Measurements from ENCODE around the gene CHM. TPM values are rescaled to one million over a fixed set of nuclear protein-coding genes. Genes with fewer than 3 reads are reported as not detected.
A peak's percentile ranks its signal among the peaks of the same experiment; 100 is the strongest.

Gene CHM
- total RNA-seq, 1 donor from 2014 or later: 13.1 TPM

DNA sequence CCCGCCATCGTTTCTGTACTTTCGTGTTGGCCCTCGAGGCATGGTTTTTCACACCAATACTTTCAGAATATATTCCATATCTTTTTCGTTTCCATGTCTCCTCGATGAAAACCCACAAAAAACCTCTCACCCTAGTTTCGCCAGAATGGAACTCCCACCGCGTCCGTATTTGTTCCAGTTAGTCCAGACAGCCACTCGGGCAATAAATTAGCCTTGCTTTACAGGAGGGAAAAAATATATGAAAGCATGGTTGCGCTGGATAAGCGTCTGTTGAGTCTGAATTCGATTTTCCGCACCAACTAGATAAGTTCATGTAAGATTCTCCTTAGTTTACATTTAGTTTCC is 550 bp upstream of the CHM start:
- intact Hi-C loops (cut with micrococcal nuclease): no loop called here

DNA sequence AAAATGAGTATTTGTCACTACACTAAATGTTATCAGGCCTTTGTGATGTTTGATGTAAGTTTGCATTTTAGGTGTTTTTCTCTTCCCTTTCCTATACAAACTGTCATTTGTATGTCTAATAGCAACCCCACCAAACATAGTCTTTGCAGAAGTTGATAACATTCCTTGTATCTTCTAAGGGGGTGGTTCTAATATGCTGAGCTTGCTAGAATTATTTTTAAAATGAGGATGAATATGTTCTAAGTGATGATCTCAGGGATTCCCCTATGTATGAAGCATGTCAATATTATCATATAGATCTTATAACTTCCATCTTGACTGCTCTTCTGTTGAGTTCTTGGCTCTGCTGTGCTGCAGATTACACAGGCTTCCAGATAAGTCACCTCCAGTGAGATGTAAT is 3.1 kb downstream of the CHM start:
- TF ChIP-seq, protein P1, sequence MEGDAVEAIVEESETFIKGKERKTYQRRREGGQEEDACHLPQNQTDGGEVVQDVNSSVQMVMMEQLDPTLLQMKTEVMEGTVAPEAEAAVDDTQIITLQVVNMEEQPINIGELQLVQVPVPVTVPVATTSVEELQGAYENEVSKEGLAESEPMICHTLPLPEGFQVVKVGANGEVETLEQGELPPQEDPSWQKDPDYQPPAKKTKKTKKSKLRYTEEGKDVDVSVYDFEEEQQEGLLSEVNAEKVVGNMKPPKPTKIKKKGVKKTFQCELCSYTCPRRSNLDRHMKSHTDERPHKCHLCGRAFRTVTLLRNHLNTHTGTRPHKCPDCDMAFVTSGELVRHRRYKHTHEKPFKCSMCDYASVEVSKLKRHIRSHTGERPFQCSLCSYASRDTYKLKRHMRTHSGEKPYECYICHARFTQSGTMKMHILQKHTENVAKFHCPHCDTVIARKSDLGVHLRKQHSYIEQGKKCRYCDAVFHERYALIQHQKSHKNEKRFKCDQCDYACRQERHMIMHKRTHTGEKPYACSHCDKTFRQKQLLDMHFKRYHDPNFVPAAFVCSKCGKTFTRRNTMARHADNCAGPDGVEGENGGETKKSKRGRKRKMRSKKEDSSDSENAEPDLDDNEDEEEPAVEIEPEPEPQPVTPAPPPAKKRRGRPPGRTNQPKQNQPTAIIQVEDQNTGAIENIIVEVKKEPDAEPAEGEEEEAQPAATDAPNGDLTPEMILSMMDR (IDR thresholded peaks at IDR 0.05; ENCODE audit: borderline replicate concordance): no peak
- Histone ChIP-seq H3K9me3 (replicated peaks) (no peaks in the 10 kb centered on the region), H3K27ac (replicated peaks) (no peak overlapping the region), H3K36me3 (no peaks in the 10 kb centered on the region), H3K4me1 (peaks cover 30% of the 10 kb centered on the region), H3K4me3 (no peak overlapping the region), H3K27me3 (ENCODE audit: low read depth) (no peaks in the 10 kb centered on the region)
- intact Hi-C loops (cut with micrococcal nuclease): no loop called here
- no peak for DNase-seq

More for the DNA sequence above, 550 bp upstream of the CHM start:
- peaks cover 15% of the 10 kb centered on the region for H3K4me1 ChIP-seq
- peak overlapping the region; percentile 82 for H3K27ac ChIP-seq (replicated peaks)
- no peaks in the 10 kb centered on the region for H3K36me3 ChIP-seq
- TF ChIP-seq, protein P1 (IDR thresholded peaks at IDR 0.05; ENCODE audit: borderline replicate concordance): no peak
- no peaks in the 10 kb centered on the region for H3K9me3 ChIP-seq (replicated peaks)
- peak overlapping the region; percentile 77 for H3K4me3 ChIP-seq
- no peak for DNase-seq
- no peaks in the 10 kb centered on the region for H3K27me3 ChIP-seq (ENCODE audit: low read depth)

DNA sequence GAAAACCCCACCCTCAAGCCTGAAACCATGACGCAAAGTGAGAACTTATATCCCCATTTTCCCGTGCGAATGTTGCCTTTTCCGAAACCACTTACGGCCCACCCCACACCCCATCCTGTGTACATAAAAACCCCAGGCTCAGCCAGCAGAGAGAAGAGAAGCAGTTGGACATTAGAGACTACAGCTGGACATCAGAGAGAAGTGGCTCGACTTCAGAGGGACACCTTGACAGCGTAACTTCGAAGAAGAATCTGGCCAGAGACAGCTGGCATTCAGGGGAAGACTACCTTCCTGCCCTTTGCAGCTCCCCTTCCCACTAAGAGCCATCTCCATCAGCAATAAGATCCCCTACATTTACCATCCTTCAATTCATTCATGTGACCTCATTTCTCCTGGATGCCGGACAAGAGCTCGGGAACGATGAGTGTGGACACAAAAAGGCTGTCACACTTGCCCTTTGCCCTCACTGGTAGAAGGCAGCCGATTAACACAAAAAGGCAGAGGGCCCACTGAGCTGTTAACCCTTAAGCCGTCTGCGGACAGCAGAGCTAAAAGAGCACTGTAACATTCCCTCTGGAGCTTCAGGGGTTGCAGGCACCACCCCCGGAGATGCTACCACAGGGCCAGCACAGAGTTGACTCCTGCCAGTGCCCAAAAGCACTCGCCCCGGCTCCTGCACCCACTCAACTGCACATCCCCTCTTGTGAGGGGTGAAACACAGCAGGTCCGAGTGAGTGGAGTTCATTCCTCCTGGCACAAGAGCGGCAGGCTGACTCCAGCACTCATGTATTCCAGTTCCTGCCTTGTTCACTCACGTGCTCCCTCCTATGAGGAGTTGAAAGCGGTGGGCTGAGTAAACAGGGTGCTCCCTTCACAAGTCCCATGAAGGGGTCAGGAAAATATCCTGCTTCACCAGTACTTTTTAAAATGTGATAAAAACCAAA is 7.5 kb downstream of the CHM start:
- TF ChIP-seq, protein P1 (IDR thresholded peaks at IDR 0.05; ENCODE audit: borderline replicate concordance): no peak
- H3K27ac ChIP-seq (replicated peaks): no peak overlapping the region
- intact Hi-C loops (cut with micrococcal nuclease): no loop called here
- no peaks in the 10 kb centered on the region for H3K9me3 ChIP-seq (replicated peaks)
- no peak overlapping the region for H3K4me3 ChIP-seq
- H3K27me3 ChIP-seq (ENCODE audit: low read depth): no peaks in the 10 kb centered on the region
- H3K4me1 ChIP-seq: peaks cover 15% of the 10 kb centered on the region
- DNase-seq: no peak
- no peaks in the 10 kb centered on the region for H3K36me3 ChIP-seq

DNA sequence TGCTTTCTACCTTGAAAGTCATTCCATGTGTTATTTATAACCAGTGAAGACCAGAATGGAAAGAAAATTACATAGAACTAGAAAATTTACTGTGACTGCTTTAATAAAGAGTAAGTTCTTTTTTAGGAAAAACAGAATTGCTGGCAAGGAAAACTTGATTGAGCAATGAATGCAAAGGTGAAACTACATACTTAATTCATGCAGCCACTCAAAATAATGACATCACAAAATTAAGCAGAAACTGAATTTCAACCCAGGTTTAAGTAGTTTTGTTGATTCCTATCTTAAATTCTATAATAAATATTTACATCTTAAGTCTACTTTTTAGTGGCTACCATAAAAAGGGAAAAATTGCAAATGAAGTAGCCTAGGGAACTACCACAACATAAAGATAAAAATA is 14.0 kb downstream of the CHM start:
- no peak for DNase-seq
- intact Hi-C loops (cut with micrococcal nuclease): no loop called here
- Histone ChIP-seq H3K4me3 (no peak overlapping the region), H3K27ac (replicated peaks) (no peak overlapping the region), H3K27me3 (ENCODE audit: low read depth) (no peaks in the 10 kb centered on the region), H3K36me3 (no peaks in the 10 kb centered on the region), H3K9me3 (replicated peaks) (no peaks in the 10 kb centered on the region), H3K4me1 (peaks cover 7% of the 10 kb centered on the region)
- TF ChIP-seq, protein P1 (IDR thresholded peaks at IDR 0.05; ENCODE audit: borderline replicate concordance): no peak

DNA sequence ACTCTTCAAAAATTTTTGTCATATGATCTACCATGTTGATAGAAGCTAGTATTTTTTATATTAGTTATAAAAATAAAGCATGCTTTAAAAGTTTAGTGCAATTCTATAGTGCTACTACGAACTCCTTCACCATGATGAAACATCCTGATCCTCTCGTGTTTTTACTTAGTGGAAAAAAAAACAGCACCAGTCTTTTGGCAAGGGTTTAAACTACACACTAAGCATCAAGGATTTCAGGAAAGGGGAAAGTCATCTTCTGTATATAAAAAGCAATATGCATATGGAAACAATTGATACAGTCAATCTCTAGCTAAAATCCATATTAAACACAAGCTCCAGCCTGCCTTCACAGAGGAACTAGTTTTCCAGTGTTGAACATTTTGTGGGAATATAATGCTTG is 18.7 kb downstream of the CHM start:
- H3K27me3 ChIP-seq (ENCODE audit: low read depth): no peaks in the 10 kb centered on the region
- intact Hi-C loops (cut with micrococcal nuclease): no loop called here
- TF ChIP-seq, protein P1 (IDR thresholded peaks at IDR 0.05; ENCODE audit: borderline replicate concordance): no peak
- no peak overlapping the region for H3K27ac ChIP-seq (replicated peaks)
- no peak for DNase-seq
- H3K4me3 ChIP-seq: no peak overlapping the region
- no peaks in the 10 kb centered on the region for H3K9me3 ChIP-seq (replicated peaks)
- H3K36me3 ChIP-seq: peaks cover 11% of the 10 kb centered on the region
- peaks cover 7% of the 10 kb centered on the region for H3K4me1 ChIP-seq
